Activated naive CD8-positive, alpha-beta T cell treated with anti-CD3 and anti-CD28 coated beads, Interleukin-2, amount 50 U/mL, for 24 hours (primary cell): ENCODE data around the gene GRM2.

ENCODE experiments used
- ATAC-seq: fragments of 150-1000 bp; cut with Tn5 transposase; one replicate; pipeline ENCODE4 v1.10.0; 2021
- DNase-seq: peaks from one replicate; pipeline ENCODE4 v3.0.0; 2021
- H3K27ac Mint-ChIP-seq: one replicate; pipeline ENCODE4 v1.8.0; 2021; ENCODE audit warnings: mild to moderate bottlenecking, mixed read lengths
- H3K27me3 Mint-ChIP-seq: one replicate; pipeline ENCODE4 v1.8.0; 2021; ENCODE audit warnings: mixed read lengths
- H3K36me3 Mint-ChIP-seq: one replicate; pipeline ENCODE4 v1.8.0; 2021; ENCODE audit warnings: low read depth, mixed read lengths
- H3K4me1 Mint-ChIP-seq: one replicate; pipeline ENCODE4 v1.8.0; 2021; ENCODE audit warnings: mixed read lengths
- H3K4me3 Mint-ChIP-seq: one replicate; pipeline ENCODE4 v1.8.0; 2021; ENCODE audit warnings: mild to moderate bottlenecking, moderate library complexity, mixed read lengths
- H3K9me3 Mint-ChIP-seq: one replicate; pipeline ENCODE4 v1.8.0; 2021; ENCODE audit warnings: mixed read lengths

The GRM2 gene

GRCh38 chr3:51706021-51706485, 815 bp upstream of the GRM2 start:
- DNase-seq (no peak), ATAC-seq (no peak)
- H3K27ac Mint-ChIP-seq = no peak overlapping the region
- peaks cover 18% of the 10 kb centered on the region for H3K4me1 Mint-ChIP-seq
- H3K4me3 Mint-ChIP-seq = no peak overlapping the region
- peaks cover 6% of the 10 kb centered on the region for H3K36me3 Mint-ChIP-seq
- H3K27me3 Mint-ChIP-seq = peaks cover 2% of the 10 kb centered on the region
- no peaks in the 10 kb centered on the region for H3K9me3 Mint-ChIP-seq

DNA sequence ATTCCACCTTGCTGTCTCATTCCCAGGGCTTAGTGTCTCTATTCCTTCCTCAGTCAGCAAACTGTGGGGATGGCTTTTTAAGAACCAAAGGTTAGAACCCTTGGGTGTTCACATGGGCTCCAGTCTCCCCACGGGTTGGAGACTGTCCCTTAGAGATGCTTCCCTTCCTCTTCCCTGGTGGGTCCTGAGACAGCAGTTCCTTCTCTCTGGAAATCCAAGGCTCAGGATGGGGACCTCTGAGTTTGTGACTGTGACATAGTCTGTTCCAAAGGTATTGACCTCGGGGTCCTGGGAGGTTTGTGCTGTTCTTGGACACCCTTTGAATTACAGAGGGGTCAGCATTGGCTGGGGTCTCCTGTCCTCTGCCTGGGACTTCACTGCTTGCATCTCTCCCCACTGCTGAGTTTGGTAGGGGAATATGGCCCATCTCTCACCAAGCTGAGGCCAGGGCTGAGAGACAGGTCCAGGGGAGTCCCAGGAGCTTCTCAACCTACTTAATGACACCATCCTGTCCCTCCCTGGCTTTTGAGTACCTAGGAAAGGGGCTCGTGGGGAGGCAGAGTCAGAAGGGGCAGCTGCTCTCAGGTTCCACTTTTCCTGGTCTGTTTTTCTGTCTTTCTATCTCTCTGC, 1.5 kb downstream of the GRM2 start:
- Mint-ChIP-seq H3K27ac (no peak overlapping the region), H3K4me3 (no peak overlapping the region), H3K27me3 (peaks cover 2% of the 10 kb centered on the region), H3K36me3 (peaks cover 6% of the 10 kb centered on the region), H3K4me1 (peaks cover 18% of the 10 kb centered on the region), H3K9me3 (no peaks in the 10 kb centered on the region)
- ATAC-seq (no peak), DNase-seq (no peak)

DNA sequence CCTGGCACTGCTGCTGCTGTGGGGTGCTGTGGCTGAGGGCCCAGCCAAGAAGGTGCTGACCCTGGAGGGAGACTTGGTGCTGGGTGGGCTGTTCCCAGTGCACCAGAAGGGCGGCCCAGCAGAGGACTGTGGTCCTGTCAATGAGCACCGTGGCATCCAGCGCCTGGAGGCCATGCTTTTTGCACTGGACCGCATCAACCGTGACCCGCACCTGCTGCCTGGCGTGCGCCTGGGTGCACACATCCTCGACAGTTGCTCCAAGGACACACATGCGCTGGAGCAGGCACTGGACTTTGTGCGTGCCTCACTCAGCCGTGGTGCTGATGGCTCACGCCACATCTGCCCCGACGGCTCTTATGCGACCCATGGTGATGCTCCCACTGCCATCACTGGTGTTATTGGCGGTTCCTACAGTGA, 2.1 kb downstream of the GRM2 start:
- Mint-ChIP-seq H3K27ac (no peak overlapping the region), H3K4me1 (peaks cover 18% of the 10 kb centered on the region), H3K9me3 (no peaks in the 10 kb centered on the region), H3K4me3 (no peak overlapping the region), H3K36me3 (peaks cover 6% of the 10 kb centered on the region), H3K27me3 (peaks cover 2% of the 10 kb centered on the region)
- ATAC-seq = no peak
- no peak for DNase-seq

DNA sequence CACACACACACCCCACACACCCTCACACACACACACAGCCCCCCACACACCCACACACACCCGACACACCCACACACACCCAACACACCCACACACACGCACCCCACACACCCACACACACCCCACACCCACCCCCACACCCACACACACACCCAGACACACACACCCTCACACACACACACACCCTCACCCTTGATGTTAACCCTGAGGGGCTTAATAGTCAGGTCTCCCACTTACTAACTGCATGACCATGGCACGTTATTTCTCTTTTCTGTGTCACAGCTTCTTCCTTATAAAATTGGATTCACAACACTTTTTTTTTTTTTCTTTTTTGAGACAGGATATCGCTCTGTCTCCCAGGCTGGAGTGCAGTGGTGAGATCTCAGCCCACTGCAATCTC, 2.8 kb downstream of the GRM2 start:
- Mint-ChIP-seq H3K36me3 (peaks cover 6% of the 10 kb centered on the region), H3K27me3 (peaks cover 2% of the 10 kb centered on the region), H3K4me1 (peaks cover 18% of the 10 kb centered on the region), H3K9me3 (no peaks in the 10 kb centered on the region), H3K27ac (peak overlapping the region; percentile 97), H3K4me3 (peak overlapping the region; percentile 69)
- DNase-seq (no peak), ATAC-seq (no peak)

DNA sequence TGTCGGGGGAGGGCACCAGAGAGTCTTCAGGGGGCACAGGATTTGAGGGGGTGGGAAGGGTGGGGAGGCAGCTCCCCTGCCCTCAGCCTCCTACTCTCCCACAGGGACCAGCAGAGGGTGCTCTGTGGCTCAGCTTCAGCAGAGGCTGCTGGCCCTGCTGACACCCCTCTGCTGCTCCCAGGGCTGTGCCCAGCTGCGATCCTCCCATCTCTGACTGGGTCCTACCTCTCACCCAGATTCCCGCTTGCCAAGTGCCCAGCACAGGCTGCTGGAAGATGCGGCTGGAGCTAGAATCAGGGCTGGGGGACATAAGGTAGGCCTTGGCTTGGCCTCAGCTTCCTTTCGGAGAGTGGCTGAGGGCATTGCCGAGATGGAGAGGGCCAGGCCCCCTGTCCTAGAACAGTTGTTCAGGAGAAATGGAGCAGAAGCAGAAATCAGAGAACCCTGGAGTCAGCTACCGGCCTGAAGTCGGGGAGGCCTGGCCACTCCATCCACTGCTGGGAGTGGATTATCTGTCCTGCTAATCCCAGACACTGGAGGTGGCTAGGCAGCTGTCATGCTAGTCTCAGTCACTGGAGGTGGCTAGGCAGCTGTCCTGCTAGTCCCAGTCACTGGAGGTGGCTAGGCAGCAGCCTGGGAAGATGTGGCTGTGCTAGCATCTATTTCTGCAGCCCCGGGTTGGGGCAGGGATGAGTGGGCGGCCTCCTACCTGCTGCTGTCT, 3.9 kb downstream of the GRM2 start:
- peak; percentile 26 for ATAC-seq
- H3K36me3 Mint-ChIP-seq = peaks cover 3% of the 10 kb centered on the region
- no peak overlapping the region for H3K27ac Mint-ChIP-seq
- no peak for DNase-seq
- peaks cover 17% of the 10 kb centered on the region for H3K4me1 Mint-ChIP-seq
- no peaks in the 10 kb centered on the region for H3K9me3 Mint-ChIP-seq
- H3K4me3 Mint-ChIP-seq = no peak overlapping the region
- H3K27me3 Mint-ChIP-seq = peaks cover 2% of the 10 kb centered on the region

DNA sequence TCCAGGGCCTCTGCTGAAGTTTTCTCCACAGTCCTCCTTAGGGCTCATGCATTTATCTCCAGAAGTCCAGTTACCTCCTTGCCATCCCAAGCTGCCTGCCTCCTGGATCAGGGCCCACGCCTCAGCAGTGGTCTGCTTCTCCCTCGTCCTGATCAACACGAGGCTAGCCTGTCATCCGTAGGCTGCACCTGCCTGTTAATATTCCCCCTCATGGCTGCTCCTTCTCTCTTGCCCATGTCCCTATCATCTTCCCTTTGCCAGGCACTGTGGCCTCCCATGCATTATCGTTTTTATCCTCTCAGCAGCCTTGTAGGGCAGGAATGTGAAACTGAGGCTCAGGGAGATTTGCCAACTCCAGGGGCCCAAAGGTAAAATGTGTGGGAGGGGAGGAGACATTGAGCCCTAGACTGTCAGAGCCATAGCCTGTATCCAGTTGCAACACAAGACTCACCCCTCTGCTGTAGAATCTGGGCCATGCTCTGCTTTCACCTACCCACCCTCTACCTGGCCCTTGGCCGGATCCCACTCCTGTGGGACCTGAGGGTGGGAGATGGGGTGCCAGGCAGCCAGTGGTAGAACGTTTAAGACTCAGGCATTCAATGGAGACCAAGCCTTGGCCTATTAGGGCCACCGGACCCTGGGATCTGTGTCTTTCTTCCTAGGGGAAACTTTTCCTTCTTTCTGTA, 4.6 kb downstream of the GRM2 start:
- no peak overlapping the region for H3K4me3 Mint-ChIP-seq
- H3K9me3 Mint-ChIP-seq = no peaks in the 10 kb centered on the region
- no peak for DNase-seq
- no peak for ATAC-seq
- peaks cover 2% of the 10 kb centered on the region for H3K36me3 Mint-ChIP-seq
- H3K27ac Mint-ChIP-seq = no peak overlapping the region
- H3K27me3 Mint-ChIP-seq = peaks cover 2% of the 10 kb centered on the region
- peaks cover 10% of the 10 kb centered on the region for H3K4me1 Mint-ChIP-seq

GRCh38 chr3:51712038-51712420, 5.2 kb downstream of the GRM2 start:
- Mint-ChIP-seq H3K27me3 (peaks cover 2% of the 10 kb centered on the region), H3K4me3 (no peak overlapping the region), H3K9me3 (no peaks in the 10 kb centered on the region), H3K36me3 (peaks cover 2% of the 10 kb centered on the region), H3K27ac (no peak overlapping the region), H3K4me1 (peaks cover 10% of the 10 kb centered on the region)
- no peak for ATAC-seq
- no peak for DNase-seq

GRCh38 chr3:51712511-51712931, 5.7 kb downstream of the GRM2 start:
- ATAC-seq (no peak), DNase-seq (no peak)
- Mint-ChIP-seq H3K27me3 (peaks cover 2% of the 10 kb centered on the region), H3K9me3 (no peaks in the 10 kb centered on the region), H3K4me3 (no peak overlapping the region), H3K4me1 (peaks cover 7% of the 10 kb centered on the region), H3K36me3 (peaks cover 2% of the 10 kb centered on the region), H3K27ac (no peak overlapping the region)

- no peak for ATAC-seq
These were observed 6.1 kb downstream of the GRM2 start for GRCh38 chr3:51712963-51713362.

GRCh38 chr3:51715231-51715976, 8.5 kb downstream of the GRM2 start:
- no peak for DNase-seq
- no peak for ATAC-seq
- Mint-ChIP-seq H3K27me3 (no peaks in the 10 kb centered on the region), H3K4me3 (no peak overlapping the region), H3K27ac (no peak overlapping the region), H3K4me1 (peaks cover 17% of the 10 kb centered on the region), H3K36me3 (no peaks in the 10 kb centered on the region), H3K9me3 (no peaks in the 10 kb centered on the region)

More at GRCh38 chr3:51712963-51713362, 6.1 kb downstream of the GRM2 start:
- Mint-ChIP-seq H3K27ac (no peak overlapping the region), H3K36me3 (peaks cover 2% of the 10 kb centered on the region), H3K9me3 (no peaks in the 10 kb centered on the region), H3K4me3 (no peak overlapping the region), H3K27me3 (peaks cover 2% of the 10 kb centered on the region), H3K4me1 (peaks cover 7% of the 10 kb centered on the region)
- no peak for DNase-seq

DNA sequence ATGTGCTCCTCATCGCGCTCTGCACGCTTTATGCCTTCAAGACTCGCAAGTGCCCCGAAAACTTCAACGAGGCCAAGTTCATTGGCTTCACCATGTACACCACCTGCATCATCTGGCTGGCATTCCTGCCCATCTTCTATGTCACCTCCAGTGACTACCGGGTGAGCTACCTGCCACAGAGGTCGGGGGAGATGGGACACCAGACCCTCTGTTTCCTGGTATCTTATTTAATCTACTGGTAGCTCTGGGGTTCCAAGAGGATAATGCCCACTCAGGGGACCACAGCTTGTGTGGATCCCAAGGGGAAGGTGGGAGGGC, 9.1 kb downstream of the GRM2 start:
- no peaks in the 10 kb centered on the region for H3K36me3 Mint-ChIP-seq
- no peaks in the 10 kb centered on the region for H3K9me3 Mint-ChIP-seq
- H3K27ac Mint-ChIP-seq = no peak overlapping the region
- peaks cover 17% of the 10 kb centered on the region for H3K4me1 Mint-ChIP-seq
- DNase-seq (no peak), ATAC-seq (no peak)
- H3K27me3 Mint-ChIP-seq = no peaks in the 10 kb centered on the region
- no peak overlapping the region for H3K4me3 Mint-ChIP-seq

DNA sequence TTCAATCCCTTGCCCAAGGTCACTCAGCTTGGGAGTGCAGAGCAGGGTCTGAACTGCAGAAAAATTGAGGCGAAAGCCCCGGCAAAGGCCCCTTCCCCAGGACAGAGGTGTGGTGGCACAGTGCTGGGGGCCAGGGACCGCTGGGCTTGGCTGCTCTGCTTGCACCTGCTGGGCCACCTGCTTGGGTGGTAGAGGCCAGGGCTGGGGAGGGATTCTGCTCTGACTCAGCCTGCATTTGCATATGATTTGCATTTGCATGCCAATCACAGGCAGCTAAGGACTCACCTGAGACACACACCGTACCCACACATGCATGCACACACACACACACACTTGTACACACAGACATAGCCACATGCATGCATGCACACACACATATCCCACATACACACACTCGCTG, 9.9 kb downstream of the GRM2 start:
- no peak overlapping the region for H3K4me3 Mint-ChIP-seq
- no peak overlapping the region for H3K27ac Mint-ChIP-seq

DNA sequence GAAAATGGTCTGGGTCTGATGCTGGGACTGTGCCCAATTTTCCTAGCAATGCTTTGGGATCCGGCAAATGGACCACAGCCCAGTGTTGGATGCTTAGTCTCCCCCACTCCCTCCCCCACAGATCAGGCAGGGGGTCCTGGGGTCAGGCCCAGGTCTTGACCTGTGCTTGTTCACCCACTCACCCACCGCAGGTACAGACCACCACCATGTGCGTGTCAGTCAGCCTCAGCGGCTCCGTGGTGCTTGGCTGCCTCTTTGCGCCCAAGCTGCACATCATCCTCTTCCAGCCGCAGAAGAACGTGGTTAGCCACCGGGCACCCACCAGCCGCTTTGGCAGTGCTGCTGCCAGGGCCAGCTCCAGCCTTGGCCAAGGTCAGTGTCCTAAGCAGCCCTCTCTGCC, 10.6 kb downstream of the GRM2 start:
- DNase-seq = no peak
- no peak overlapping the region for H3K4me3 Mint-ChIP-seq
- H3K27me3 Mint-ChIP-seq = no peaks in the 10 kb centered on the region
- no peak overlapping the region for H3K27ac Mint-ChIP-seq
- H3K36me3 Mint-ChIP-seq = no peaks in the 10 kb centered on the region
- peaks cover 28% of the 10 kb centered on the region for H3K4me1 Mint-ChIP-seq
- ATAC-seq = no peak
- H3K9me3 Mint-ChIP-seq = no peaks in the 10 kb centered on the region

More for the DNA sequence above, 9.9 kb downstream of the GRM2 start:
- H3K9me3 Mint-ChIP-seq = no peaks in the 10 kb centered on the region
- no peaks in the 10 kb centered on the region for H3K36me3 Mint-ChIP-seq
- H3K27me3 Mint-ChIP-seq = no peaks in the 10 kb centered on the region
- H3K4me1 Mint-ChIP-seq = peaks cover 25% of the 10 kb centered on the region
- ATAC-seq (no peak), DNase-seq (no peak)

DNA sequence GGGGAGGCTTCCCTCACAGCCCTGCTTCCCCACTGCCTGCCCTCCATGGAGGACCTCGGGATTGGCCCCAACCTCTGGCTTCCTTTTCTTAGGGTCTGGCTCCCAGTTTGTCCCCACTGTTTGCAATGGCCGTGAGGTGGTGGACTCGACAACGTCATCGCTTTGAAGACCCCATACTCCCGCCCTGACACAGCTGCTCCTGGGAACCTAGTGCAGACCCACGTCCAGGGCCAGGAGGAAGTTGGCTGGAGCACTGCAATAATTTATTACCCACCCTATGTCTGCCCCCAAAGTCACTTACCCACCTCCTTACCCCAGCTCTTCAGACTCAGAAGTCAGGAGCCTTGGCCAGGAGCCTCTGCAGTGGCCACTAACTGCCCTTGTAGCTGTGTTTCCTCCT, 11.1 kb downstream of the GRM2 start:
- DNase-seq (no peak), ATAC-seq (no peak)
- Mint-ChIP-seq H3K27me3 (no peaks in the 10 kb centered on the region), H3K4me1 (peaks cover 28% of the 10 kb centered on the region), H3K36me3 (no peaks in the 10 kb centered on the region), H3K27ac (no peak overlapping the region), H3K4me3 (no peak overlapping the region), H3K9me3 (no peaks in the 10 kb centered on the region)
